NCI-H1417 treated with DMSO at 0.1 percent for 48 hours (cell line): ENCODE data around the gene LSAMP.
"Not testable (repeated sequence)": the region's sequence is repeated elsewhere in the genome, so short reads cannot be mapped to it uniquely, and the experiment has no call there.

ENCODE experiments used
- DNase-seq: peaks from one replicate; lab custom pipeline; 2025; lab: John Stamatoyannopoulos, UW

LSAMP gene

GRCh38 chr3:116102037-116102436 is 343.2 kb downstream of the LSAMP start:
- no peak for DNase-seq

DNA sequence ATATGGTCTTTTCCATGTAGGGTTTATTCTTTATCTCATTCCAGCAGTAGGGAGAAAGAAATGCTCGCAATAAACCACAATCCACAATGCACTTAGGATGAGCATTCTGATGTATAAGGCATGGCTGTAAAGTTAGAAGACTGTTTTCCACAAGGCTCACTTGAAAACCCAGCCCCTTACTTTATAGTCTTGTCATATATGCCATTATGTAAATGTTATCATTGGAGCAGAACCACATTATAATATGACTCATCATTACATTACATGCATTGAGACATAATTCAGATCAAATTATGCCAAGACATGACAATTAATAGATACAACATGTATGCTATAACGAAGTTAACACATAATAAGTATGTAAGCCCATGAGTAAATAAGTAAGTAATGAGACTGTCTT is 348.1 kb downstream of the LSAMP start:
- DNase-seq: no peak

- DNase-seq: no peak
Observed at GRCh38 chr3:116096631-116097030, 348.7 kb downstream of the LSAMP start.

- DNase-seq: no peak
Observed at GRCh38 chr3:116093374-116093773, 351.9 kb downstream of the LSAMP start.

DNA sequence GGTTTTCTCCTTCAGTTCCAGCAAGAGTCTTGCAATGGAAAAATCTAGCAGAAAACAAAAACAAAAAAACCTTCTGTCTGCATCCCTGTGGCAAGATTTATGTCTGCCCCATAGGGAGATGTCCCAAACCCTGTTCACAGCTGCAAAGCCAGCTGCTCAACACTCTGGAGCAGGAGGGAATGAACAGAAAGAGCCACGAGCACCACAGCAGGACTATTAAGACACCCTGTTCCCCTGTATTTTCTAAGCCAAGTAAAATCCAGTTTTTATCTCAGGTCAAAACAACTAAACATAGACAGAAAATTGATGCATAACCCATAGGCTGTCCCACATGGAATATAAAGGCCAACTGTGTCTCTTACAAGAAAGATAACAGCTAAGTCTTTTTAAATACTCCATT is 357.9 kb downstream of the LSAMP start:
- DNase-seq: no peak

- no peak for DNase-seq
Observed at GRCh38 chr3:116084999-116085791, 360.1 kb downstream of the LSAMP start.

GRCh38 chr3:116083683-116084082 is 361.6 kb downstream of the LSAMP start:
- DNase-seq: no peak

DNA sequence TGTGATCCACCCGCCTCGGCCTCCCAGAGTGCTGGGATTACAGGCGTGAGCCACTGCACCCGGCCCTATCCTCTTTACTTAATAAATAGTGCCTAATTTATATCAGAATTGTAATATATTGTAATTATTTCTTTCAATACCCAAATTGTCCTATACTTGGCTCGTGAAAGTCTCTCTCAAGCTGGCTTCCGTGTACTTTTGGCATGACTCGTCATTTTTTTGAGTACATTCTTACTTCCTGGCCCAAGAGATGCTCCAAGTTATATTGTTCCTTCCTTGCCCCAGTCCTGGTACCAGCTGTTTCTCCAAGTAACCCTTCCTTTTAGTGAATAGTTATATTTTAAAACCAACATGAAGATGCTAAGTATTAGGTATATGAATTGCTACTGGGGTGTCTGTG is 366.7 kb downstream of the LSAMP start:
- DNase-seq: no peak

- no peak for DNase-seq
Observed at GRCh38 chr3:116077557-116077956, 367.7 kb downstream of the LSAMP start.

- no peak for DNase-seq
Observed at GRCh38 chr3:116077059-116077458, 368.2 kb downstream of the LSAMP start.

DNA sequence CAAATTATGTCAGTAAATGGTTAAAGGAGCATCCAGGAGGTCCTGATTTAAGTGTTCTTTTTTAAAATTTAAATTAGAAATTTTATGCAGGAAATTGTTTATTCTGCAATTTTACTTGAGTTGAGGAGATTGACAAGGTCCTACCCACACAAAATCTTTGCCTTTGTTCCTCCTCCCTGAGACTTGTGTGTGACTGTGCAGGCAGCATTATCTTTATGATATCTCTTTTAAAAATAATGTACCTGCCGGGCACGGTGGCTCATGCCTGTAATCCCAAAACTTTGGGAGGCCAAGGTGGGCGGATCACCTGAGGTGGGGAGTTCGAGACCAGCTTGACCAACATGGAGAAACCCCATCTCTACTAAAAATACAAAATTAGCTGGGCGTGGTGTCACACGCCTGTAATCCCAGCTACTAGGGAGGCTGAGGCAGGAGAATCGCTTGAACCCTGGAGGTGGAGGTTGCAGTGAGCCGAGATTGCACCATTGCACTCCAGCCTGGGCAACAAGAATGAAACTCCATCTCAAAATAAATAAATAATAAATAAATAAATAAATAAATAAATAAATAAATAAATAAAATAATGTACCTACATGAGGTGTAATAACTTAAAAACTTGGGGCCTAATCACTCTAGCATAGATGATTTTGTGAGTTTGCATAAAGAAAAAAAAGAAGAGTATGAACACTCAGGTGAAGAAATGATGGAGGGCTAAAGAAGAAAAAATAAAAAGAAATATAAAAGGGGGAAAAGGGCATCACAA is 374.6 kb downstream of the LSAMP start:
- DNase-seq: not testable (repeated sequence)

- no peak for DNase-seq
Observed at GRCh38 chr3:116070061-116070460, 375.2 kb downstream of the LSAMP start.

DNA sequence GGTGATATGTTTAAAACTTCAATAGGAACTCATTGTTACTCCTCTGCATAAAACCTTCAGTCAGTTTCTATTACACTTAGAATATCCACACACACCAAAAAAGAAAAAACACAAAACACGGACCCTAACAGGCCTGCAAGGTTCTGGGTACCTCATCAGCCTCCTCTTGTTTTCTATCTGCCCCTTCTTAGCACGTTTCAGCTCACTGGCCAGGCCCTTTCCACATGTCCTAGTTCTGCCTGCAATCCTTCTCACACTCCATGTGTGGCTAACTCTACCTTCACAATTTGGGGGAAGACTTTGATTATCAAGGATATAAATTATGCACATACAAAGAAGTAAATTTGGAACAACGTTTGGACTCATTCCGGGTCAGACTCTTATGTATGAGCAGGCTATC is 376.3 kb downstream of the LSAMP start:
- DNase-seq: no peak

GRCh38 chr3:116067326-116067725 is 378.0 kb downstream of the LSAMP start:
- DNase-seq: no peak

DNA sequence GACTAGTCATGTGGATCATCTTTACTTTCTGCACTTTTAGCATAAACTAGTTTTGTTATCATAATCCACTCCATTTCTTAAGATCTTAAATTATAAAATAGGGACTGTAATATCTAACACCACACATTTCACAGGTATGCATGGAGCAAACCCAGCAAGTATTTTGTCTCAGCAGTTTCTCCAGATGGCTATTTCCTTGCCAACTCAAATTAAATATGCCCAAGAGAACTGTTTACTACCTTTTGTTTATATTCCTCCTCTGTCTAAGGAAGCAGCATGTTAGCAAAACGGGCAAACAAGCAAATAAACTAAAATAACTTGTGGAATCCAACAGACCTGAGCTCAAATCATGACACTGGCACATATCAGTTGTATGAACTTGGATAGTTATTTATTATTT is 379.8 kb downstream of the LSAMP start:
- DNase-seq: no peak

DNA sequence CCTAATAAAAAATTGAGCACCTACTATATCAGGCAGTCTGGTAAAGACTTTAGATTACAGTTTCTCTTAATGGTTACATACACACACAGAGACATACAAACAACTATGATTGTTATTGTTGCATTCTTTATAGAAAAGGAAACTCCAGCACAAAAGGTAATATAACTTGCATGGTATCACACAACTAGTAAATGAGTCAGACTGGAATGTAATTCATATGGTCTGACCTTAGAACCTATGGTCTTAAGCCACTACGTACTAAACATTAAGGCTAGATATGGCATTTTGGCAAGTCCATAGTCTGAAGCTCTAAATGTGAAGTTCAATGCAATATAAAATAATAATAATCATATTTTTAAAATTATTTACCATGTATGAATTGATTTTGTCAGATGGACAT is 380.6 kb downstream of the LSAMP start:
- DNase-seq: no peak

- DNase-seq: no peak
Observed at GRCh38 chr3:116059421-116060096, 385.7 kb downstream of the LSAMP start.

GRCh38 chr3:116058844-116059243 is 386.4 kb downstream of the LSAMP start:
- no peak for DNase-seq

- DNase-seq: no peak
Observed at GRCh38 chr3:116057400-116058006, 387.8 kb downstream of the LSAMP start.

GRCh38 chr3:116056280-116056679 is 389.0 kb downstream of the LSAMP start:
- no peak for DNase-seq

- DNase-seq: no peak
Observed at GRCh38 chr3:116053017-116053416, 392.3 kb downstream of the LSAMP start.

- DNase-seq: no peak
Observed at GRCh38 chr3:116052602-116053001, 392.7 kb downstream of the LSAMP start.
